NCI-H2196 treated with DMSO at 0.1 percent for 48 hours (cell line): ENCODE data around the gene RYR3.

Experiments
- DNase-seq: peaks from one replicate; lab custom pipeline; 2025; ENCODE audit not compliant: unreplicated experiment; lab: John Stamatoyannopoulos, UW

RYR3 gene

DNA sequence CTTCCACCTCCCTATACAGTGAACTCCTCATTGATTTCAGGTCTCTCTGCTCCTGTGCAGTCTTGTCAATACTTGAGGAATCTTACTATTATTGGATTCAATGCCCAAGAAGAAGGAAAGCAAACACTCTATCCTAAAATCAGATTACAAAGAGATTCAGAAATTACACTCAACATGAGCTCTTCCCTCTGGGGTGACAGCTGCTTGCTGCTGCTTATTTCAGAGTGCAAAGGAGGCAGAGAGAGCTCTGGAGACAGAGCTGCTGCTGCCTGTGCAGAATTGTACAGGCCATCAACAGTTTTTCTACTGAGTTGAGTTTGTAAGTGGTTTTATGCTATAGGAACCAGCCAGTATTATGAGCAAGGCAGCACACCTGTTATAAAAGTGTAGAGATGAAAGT lies 7.1 kb downstream of the RYR3 start:
- DNase-seq: no peak

DNA sequence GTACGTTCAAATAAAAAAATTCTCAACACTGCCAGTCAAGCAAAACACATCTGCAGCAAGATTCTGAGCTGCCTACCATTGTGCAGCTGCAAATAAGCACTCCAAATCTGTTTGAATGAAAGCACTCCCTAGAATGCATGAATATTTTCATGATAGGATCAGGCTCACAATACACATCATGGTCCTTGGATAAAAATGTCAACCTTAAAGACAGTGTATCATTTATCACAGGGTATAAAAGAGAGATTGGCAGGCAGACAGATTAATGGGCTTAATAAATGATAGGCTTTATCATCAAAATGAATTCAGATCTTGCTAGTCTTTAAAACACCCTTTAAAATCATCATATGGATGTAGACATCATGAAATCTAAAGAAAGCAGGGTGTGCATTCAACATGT lies 9.2 kb downstream of the RYR3 start:
- DNase-seq: no peak

DNA sequence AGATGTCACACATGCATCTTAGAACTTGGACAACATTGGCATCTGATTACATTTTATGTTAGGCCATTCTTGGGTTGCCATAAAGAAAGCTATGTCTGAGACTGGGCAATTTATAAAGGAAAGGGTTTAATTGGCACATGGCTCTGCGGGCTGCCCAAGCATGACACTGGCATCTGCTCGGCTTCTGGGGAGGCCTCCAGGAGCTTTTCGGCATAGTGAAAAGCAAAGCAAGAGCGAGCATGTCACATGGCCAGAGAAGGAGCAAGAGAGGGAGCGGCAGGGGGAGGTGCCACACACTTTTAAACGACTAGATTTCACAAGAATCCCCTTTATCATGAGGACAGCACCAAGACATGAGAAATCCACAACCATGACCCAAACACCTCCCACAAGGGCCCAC lies 11.3 kb downstream of the RYR3 start:
- no peak for DNase-seq

DNA sequence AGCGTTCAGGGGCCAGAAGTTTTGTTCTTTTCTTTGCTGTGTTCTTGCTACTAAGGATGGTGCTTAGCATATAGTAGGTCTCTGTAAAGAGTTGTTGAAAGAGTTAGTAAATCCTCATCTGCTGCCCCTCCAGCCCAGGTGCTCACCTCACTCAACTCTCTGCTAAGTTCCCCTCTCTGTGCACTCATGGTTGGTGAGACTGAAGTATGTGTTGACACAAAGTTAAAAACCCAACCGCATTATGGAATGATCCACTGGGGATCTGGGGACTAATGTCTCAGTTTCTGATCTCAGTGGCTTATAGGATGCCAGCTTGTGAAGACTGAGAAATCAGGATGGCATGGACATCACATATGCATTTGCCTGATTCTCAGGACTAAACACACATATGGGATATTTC lies 13.8 kb downstream of the RYR3 start:
- no peak for DNase-seq

DNA sequence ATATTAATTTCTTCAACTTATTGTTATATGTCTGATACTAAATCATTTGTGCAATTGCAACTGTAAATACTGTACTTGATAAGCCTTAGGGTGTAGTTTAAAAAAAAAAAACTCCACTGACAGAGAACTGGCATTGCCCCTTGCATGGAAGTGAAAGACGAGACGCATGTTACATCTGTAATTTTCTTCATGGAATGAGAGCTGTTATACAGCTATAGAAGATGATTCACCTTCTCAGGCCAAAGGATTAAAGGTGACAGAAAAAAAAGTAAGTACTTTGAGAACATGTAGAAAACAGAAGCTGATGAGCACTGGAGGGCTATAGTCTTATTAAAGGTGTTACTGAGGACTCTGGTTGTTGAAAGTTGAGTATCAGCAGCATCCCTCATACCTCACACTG lies 16.1 kb downstream of the RYR3 start:
- no peak for DNase-seq

DNA sequence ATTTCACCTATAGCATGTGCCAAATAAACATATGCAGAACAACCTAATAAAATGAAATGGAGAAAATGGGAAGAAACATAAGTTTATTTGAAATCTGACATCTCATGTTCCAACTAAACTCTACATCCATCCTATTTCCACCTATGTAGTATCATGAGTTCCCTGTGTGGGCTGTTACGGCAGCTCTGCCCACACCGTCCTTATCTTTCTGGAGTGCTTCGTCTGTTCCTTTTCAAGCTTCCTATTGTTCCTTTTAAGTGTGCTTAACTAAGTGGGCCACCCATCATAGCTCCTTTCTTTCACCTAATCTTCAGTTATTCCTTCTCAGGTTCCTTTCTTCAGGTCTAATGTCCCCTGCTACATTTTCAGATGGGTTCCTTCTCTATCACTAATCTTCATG lies 17.3 kb downstream of the RYR3 start:
- no peak for DNase-seq

DNA sequence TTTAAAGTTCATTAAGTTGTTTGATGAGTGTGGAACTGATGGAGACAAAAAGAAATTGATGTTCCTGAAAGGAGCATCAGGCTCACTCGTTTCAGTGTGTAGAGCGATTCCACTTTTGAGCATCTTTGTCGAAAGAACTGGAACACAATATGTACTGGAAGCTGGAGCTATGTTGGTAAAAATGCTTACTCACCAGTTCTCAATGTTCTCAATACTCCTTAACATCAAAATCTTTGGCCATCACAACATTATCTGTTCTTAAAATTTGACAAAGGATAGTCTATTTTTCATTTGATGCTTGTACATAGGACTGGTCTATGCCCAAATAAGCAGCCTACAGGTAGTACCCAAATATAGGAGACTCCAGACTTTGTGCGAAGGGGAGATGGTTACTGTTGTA lies 18.7 kb downstream of the RYR3 start:
- DNase-seq: no peak

DNA sequence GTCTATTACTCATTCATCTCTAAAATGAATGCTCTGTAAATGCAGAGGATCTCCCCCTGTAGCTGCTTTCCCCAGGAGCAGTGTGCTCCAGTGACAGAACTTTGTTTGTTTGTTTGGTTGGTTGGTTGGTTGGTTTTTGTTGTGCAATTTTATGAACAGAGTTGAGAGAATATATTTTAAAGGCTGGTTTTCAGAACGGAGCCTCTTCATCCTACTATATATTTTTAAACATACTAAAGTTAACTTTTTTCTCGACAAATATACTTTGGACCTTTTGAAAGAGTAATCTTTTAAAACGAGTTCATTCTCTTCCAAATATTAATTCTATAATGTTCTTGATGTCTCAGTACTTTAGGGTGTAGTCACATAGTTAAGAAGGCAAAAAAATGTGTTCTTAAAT lies 20.2 kb downstream of the RYR3 start:
- DNase-seq: peak; percentile 96

DNA sequence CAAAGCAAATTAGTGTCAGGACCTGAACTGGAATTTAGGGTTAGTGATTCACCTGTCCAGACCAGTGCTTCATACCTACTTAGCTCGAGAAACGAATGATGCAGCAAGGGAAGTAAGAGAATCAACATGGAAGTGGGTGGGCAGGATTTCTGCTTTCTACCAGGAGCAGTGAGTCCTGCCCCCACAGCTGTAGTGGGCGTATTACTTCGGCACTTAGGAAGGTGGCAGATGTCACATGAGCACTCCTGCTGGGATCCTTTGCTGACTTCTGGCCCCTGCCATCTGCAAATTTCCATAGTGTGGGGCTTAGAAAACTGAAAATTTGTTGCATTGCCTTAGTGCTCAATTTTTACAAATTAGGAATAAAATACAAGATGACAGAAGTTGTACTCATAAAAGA lies 31.2 kb downstream of the RYR3 start:
- no peak for DNase-seq

DNA sequence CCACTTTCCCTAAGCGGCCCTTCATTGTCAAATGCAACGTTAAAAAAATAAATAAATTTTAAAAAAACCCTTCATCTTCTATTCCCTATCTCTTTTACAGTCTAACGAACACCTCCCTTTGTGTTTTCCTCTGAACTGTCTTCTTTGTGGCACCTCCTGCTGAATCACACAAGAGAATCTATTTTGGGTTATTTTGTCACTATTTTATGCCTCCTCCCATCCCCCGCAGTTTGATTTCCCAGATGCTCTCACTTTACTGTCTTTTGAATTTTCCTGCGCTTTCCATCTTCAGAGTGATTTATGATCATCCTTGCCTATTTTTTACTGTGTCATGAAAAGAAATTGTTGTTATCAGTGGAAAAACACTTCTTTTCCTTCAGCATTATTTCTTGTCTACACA lies 32.5 kb downstream of the RYR3 start:
- no peak for DNase-seq

DNA sequence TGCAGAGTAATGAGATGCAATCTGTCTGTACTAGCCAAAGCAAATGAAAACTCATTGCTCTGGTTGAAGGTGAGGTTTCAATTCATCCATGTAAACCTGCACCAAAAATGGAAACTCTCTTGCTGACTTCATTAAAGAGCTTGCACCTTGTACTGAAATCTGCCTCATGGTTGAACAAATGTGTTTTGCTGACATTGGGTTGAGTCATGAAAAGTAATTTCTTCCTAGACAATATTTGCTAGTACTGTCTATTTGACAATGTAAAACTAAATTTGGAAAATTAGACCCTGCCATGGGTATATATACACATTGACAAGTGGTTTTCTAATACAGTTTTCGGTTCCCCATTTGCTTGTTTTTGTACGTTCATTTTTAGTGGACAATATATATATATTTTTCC lies 33.3 kb downstream of the RYR3 start:
- DNase-seq: no peak

DNA sequence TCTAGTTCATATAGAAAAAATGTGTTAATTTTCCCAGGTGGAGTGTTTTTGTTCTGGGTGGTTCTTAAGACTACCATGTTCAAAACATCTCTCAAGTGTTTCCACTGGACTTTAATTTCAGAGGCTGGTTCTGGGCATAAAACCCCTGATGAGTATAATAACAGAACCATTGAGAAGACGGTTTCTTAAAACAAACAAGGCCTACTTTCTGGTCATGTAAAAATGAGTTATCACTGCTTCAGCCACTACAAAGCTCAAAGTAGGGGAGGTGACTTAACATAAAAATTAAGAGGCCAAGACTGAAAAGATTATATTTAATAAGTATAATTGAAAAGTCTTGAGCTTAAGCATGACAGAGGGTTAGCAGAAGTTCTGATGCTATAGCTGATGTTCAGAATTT lies 33.8 kb downstream of the RYR3 start:
- DNase-seq: no peak

DNA sequence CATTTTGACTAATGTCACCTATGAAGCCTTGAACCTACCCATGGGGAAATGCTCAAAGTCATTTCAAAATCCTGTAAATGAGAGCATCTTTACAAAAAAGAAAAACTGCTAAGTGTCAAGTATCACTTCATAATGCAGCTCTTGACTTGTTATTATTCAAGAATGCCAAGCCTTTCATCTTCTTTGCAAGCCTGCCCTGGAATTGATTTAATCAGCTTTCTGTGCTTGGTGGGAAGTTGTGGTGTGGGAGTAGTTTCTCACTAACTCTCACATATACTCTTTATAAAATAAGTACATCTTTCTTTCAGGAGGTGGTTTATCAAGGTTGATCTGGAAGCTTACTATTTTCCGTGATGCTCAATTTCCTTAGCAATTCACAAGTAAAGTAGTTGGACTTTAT lies 43.6 kb downstream of the RYR3 start:
- DNase-seq: no peak

DNA sequence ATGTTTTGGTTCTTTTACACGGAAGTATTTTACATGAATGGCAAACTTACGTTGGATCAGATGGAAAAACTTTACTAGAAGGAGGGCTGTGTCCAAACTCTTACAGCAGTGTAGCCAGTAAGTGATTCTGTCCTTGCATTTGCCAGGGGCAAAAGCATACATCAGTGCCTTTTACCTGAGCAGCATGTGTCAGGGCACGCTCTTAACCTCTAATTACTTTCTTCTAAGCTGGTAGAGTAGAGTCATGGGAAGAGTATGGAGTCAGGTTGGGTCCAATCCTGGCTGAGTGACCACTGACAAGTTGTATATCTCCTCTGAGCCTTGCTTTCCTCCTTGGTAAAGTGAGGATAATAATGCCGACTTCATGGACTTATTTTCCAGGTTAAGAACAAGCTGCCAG lies 47.1 kb downstream of the RYR3 start:
- DNase-seq: no peak

DNA sequence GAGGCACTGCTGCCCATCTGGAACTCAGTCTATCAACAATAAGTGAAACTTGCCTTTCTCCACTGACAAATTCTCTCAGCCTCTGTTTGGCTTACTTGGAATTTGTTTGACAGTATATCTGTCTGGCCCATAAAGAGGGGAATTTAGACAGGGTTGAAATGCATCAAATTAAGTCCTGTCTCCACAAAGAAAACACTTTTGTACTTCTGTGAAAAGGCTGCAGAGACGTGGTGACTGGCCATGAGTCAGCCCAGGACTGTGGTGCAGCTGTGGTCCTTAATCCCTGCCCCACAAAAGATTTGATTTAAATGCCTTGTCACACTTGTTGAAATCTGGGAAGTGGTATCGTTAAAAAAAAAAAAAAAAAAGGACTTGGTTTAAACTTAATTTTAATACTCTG lies 47.5 kb downstream of the RYR3 start:
- DNase-seq: no peak

DNA sequence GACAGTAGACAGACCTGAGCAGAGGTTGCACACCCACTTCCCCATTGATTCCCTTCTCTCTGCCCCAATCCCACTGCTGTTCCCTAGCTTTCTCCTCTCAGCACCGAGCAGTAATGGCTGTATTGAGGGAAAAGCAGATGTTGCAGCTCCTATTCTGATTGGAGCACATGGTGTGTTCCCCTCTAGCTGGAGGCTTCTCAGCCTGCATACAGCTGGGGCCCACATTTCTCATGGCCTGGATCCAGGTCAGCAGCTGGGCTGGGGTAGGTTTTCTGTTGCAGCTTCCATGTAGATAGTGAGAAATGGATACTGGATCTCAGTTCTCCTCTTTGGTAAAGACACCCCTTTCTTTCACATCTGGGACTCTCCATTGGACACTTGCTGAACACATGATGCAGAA lies 50.1 kb downstream of the RYR3 start:
- no peak for DNase-seq

DNA sequence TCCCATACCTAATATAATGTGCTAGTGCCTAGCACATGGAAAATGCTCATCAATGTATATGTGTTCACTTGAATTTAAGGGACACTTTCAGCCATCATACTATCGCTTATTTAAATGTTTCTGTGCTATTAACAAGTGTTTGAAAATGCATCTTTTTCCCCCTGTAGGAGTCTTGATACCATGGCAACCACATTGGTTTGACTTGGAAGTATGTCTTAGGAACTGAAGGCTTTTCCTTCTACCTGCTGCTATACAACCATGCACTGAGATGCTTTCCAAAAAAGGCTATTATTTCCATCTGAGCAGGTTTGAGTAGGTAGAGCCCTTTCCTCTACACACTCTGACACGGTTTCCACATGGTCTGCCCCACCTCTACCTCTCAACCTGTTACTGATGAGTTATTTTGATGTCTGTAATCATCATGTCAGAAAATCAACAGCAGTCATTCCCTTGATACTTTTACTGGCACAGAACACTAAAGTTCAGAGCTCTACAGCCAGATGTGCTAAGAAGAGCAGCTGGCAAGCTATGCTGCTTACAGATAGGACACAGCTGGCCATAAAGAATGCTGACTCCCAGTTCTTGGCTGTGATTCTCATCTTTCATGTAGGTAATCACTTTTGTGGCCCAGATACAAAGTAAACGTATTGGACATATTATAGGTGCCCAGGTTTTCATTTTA lies 59.3 kb downstream of the RYR3 start:
- no peak for DNase-seq

DNA sequence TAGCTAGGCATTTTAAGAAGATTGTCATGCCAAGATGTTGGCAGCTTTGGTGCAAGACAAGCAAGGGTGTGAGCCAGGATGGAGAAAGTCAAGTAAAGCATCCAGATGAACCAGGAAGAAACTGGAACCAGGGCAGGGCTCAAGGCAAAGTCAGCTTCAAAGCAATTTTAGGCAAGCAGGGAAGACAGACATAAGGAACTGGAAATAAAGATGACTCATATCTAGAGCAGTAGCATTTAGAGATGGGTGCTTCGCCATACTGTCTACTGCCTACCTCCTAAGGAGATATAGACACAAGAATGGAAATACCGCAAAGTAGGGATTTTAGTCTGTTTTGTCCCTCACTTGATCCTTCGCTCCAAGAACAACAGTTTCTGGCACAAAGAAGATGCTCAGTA lies 59.9 kb downstream of the RYR3 start:
- no peak for DNase-seq

DNA sequence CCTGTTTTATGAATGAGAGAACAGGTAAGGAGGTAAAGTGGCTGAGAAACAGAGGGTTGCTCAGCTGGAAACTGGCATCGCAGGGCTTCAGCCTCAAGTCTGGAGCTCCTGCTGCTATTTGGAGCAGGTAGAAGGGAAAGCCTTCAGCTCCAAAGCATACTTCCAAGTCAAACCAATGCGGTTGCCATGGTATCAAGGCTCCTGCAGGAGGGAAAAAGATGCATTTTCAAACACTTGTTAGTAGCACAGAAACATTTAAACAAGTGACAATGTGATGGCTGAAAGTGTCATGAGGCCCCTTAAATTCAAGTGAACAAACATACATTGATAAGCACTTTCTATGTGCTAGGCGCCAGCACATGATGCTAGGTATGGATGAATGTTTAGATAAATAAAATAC lies 60.4 kb downstream of the RYR3 start:
- DNase-seq: no peak

DNA sequence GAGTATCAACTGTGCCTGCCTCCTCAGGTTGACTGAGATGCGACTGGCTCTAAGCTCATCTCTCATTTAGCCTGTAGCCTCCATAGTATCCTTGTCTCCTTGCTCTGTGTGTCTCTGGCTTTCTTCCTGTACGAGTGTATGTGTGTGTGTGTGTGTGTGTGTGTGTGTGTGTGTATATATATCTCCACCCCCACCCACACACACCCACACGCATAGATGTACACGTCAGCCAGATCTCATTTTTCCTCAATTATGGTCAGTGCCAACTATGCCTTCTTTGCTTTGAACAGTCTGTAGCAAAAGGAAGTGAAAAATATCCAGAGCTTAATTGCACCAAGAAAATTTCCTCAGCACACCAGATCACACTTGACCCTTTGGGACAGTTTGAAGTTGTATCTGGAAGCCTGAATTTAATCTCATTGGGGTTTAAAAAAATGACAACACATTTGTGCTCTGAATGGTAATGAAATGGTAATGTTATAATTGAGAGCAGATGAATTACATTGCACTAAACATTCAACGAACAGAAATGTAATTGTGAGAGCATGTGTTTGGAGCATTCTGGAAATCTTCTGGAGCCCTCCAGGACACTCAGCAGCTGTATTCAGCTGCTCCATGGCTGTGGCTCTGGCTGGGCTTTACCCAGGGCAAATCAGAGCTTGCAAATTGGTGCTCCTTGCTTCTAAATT lies 63.6 kb downstream of the RYR3 start:
- DNase-seq: no peak

DNA sequence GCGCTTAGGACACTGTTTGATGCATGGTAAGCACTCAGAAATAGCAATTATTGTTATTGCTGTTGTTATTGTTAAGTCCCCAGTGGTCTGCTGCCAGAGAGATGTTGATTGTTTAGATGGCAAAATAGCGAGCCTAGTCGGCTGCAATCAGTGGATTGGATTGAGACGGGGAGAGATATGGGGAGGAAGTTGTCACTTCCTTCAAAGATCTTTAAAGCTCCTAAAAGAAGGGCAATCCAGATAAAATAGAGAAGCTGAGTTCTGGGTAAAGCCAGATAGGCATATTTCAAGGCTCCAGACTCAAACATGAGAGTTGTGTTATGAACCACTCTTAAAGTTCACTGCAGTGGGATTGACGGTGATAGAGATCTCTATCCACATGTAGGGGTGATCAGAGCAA lies 64.5 kb downstream of the RYR3 start:
- no peak for DNase-seq

DNA sequence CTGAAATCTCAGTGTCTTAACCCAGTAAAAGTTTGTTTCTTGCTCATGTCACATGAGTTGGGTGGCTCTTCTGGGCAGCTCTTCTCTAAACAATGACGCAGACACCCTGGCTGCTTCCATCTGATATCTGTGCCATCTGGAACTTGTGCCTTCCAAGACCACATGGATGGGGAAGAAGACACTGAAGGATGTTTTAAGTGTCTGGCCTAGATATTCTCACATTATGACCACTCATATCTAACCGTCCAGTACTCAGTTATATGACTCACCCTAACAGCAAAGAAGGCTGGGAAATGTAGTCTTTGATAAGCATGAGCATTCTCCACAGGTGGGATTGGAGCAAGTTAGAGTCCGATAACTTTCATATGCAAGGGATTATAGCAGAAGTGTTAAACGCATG lies 66.4 kb downstream of the RYR3 start:
- DNase-seq: no peak

DNA sequence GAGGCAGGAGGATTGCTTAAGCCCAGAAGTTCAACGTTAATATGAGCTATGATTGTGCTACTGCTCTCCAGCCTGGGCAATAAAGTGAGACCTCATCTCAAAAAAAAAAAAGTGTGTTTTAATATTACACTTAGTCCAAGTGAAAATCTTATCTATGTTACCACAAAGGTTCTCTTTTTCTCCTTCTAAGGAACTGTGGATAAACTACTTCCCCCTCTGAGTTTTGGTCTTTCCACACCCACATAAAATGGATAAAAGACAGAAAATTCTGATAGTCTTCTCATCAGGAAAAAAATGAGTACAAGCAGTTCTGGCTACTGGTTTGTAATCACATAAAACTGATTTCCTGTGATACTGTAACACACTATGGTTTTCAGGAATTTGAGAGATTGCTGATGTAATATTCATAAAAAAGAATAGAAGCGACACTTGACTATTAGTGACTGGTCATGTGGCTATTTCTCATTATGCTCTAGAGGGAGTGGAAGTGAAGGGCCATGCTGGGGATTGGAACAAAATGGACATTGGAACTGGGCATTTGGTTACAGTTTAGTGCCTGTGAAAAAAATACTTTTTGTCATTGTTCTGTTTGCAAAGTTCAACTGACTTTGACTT lies 68.2 kb downstream of the RYR3 start:
- no peak for DNase-seq
